ENCODE measurements around the gene QSOX1. TPM values are rescaled to one million over a fixed set of nuclear protein-coding genes. Genes with fewer than 3 reads are reported as not detected.

QSOX1 gene
- total and polyA plus RNA-seq, 2 donors (not counting 3 experiments of a cell fraction or from before 2014, with no cell fraction given): 256 to 415 TPM

DNA sequence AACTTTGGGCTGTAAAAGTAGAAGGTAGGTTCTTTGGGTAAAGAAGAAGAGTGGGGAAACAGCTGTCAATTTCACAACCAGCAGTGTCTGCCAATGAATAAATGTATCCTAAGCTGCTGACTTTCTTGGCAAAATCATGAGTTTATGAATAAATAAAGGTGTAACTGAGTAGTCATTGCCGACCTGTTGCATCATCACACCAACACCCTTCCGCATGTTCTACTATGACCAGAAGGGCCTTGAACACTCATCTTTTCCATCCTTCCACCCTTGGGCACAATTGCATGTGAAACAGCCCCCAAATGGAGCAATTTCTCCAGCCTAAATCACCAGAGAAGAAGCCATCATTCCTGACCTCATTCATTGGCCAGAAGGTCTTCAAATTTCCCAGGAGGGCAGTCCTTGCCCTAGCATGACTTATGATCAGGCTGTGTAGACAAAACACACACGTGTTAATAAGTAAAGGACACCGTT is 31.2 kb upstream of the QSOX1 start:
- intact Hi-C loops (cut with micrococcal nuclease): no loop called here
- no peaks in the 10 kb centered on the region for H4K20me1 ChIP-seq (replicated peaks; ENCODE audit: control insufficient read depth, extremely low read depth, insufficient read depth, low read length)
- FAIRE-seq (no peak), DNase-seq (ENCODE audit: low read depth, low spot score) (no peak)
- H2AFZ ChIP-seq (ENCODE audit: low read depth, low read length): no peak overlapping the region
- dilution Hi-C loops (cut with MboI; ENCODE audit: extremely low pct_ligation_motif_present, low sequenced_read_pairs): no loop called here
- H3K27me3 ChIP-seq (ENCODE audit: control insufficient read depth in 2 of 2, insufficient read depth in 2 of 2, low read length in 2 of 2): no peaks in the 10 kb centered on the region
- no peaks in the 10 kb centered on the region for H3K79me2 ChIP-seq (ENCODE audit: control insufficient read depth, insufficient read depth, low read length)
- H3K9me3 ChIP-seq (replicated peaks; ENCODE audit: control insufficient read depth, insufficient read depth, low read length): no peaks in the 10 kb centered on the region
- no TSS peak for BruUV-seq (replicated peaks)
- POLR2A ChIA-PET: no interaction called here
- H3K4me2 ChIP-seq (ENCODE audit: insufficient read depth, low read length): no peak overlapping the region
- no peaks in the 10 kb centered on the region for H3K36me3 ChIP-seq (ENCODE audit: control insufficient read depth in 2 of 2, extremely low read depth in 1 of 2, insufficient read depth in 2 of 2, low read length in 2 of 2)
- H3K9me1 ChIP-seq (replicated peaks; ENCODE audit: control insufficient read depth, extremely low read depth, insufficient read depth, low read length): no peaks in the 10 kb centered on the region
- no peaks in the 10 kb centered on the region for H3K4me1 ChIP-seq (ENCODE audit: control insufficient read depth, extremely low read depth, insufficient read depth, low read length)
- CTCF ChIA-PET: interaction anchor here (0.7 to 1.9 kb wide), 3 partner anchors 13 to 21 kb away, joined by 4 to 5 read pairs (median 5); no protein-coding TSS in a partner anchor
- no peak overlapping the region for H3K9ac ChIP-seq (replicated peaks; ENCODE audit: extremely low read depth, insufficient read depth, low read length)
- TF ChIP-seq, protein P1, sequence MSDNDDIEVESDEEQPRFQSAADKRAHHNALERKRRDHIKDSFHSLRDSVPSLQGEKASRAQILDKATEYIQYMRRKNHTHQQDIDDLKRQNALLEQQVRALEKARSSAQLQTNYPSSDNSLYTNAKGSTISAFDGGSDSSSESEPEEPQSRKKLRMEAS (IDR thresholded peaks at IDR 0.05; ENCODE audit: insufficient read depth, insufficient read length): no peak
- TF ChIP-seq, protein P2, sequence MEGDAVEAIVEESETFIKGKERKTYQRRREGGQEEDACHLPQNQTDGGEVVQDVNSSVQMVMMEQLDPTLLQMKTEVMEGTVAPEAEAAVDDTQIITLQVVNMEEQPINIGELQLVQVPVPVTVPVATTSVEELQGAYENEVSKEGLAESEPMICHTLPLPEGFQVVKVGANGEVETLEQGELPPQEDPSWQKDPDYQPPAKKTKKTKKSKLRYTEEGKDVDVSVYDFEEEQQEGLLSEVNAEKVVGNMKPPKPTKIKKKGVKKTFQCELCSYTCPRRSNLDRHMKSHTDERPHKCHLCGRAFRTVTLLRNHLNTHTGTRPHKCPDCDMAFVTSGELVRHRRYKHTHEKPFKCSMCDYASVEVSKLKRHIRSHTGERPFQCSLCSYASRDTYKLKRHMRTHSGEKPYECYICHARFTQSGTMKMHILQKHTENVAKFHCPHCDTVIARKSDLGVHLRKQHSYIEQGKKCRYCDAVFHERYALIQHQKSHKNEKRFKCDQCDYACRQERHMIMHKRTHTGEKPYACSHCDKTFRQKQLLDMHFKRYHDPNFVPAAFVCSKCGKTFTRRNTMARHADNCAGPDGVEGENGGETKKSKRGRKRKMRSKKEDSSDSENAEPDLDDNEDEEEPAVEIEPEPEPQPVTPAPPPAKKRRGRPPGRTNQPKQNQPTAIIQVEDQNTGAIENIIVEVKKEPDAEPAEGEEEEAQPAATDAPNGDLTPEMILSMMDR (IDR thresholded peaks at IDR 0.05; ENCODE audit: extremely low read depth in 1 of 2, insufficient read depth in 1 of 2, low read depth in 1 of 2, low read length in 2 of 2): no peak
- no peak overlapping the region for H3K4me3 ChIP-seq (replicated peaks in 1 of 3; ENCODE audit: insufficient read depth in 1 of 3, low read depth in 1 of 3, low read length in 3 of 3)
- H3K27ac ChIP-seq (ENCODE audit: insufficient read depth, low read depth, low read length): no peak overlapping the region

DNA sequence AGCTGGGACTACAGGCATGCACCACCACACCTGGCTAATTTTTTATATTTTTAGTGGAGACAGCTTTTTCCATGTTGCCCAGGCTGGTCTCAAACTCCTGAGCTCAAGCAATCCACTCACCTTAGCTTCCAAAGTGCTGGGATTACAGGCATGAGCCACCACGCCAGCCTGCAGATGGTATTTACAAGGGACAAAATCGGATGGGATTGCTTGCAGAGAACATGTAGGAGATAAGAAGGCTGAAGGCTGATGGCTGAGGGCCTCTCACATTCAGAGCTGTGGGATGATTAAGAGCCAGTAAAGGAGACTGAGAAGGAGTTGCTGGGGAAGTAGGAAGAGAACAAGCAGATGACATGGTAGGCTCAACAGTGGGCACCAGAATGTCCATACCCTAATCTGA is 24.0 kb upstream of the QSOX1 start:
- Histone ChIP-seq H3K36me3 (ENCODE audit: control insufficient read depth in 2 of 2, extremely low read depth in 1 of 2, insufficient read depth in 2 of 2, low read length in 2 of 2) (no peaks in the 10 kb centered on the region), H3K9me1 (replicated peaks; ENCODE audit: control insufficient read depth, extremely low read depth, insufficient read depth, low read length) (no peaks in the 10 kb centered on the region), H3K27me3 (ENCODE audit: control insufficient read depth in 2 of 2, insufficient read depth in 2 of 2, low read length in 2 of 2) (no peaks in the 10 kb centered on the region), H3K27ac (ENCODE audit: insufficient read depth, low read depth, low read length) (no peak overlapping the region), H3K79me2 (ENCODE audit: control insufficient read depth, insufficient read depth, low read length) (no peaks in the 10 kb centered on the region), H4K20me1 (replicated peaks; ENCODE audit: control insufficient read depth, extremely low read depth, insufficient read depth, low read length) (no peaks in the 10 kb centered on the region), H3K9ac (replicated peaks; ENCODE audit: extremely low read depth, insufficient read depth, low read length) (no peak overlapping the region), H3K9me3 (replicated peaks; ENCODE audit: control insufficient read depth, insufficient read depth, low read length) (no peaks in the 10 kb centered on the region), H2AFZ (ENCODE audit: low read depth, low read length) (no peak overlapping the region), H3K4me2 (ENCODE audit: insufficient read depth, low read length) (no peak overlapping the region), H3K4me1 (ENCODE audit: control insufficient read depth, extremely low read depth, insufficient read depth, low read length) (peaks cover 12% of the 10 kb centered on the region), H3K4me3 (replicated peaks in 1 of 3; ENCODE audit: insufficient read depth in 1 of 3, low read depth in 1 of 3, low read length in 3 of 3) (no peak overlapping the region)
- DNase-seq (ENCODE audit: low read depth, low spot score) (no peak), FAIRE-seq (no peak)
- dilution Hi-C loops (cut with MboI; ENCODE audit: extremely low pct_ligation_motif_present, low sequenced_read_pairs) (no loop called here), intact Hi-C loops (cut with micrococcal nuclease) (no loop called here)
- BruUV-seq (replicated peaks): no TSS peak
- TF ChIP-seq, protein P1 (IDR thresholded peaks at IDR 0.05; ENCODE audit: insufficient read depth, insufficient read length): no peak
- TF ChIP-seq EZH2 (IDR thresholded peaks at IDR 0.05; ENCODE audit: borderline replicate concordance, low read depth, low read length, severe bottlenecking) (no peak), POLR2A (IDR thresholded peaks at IDR 0.05; ENCODE audit: low read depth, low read length) (no peak), JUN (IDR thresholded peaks at IDR 0.05; ENCODE audit: borderline replicate concordance, insufficient read depth, insufficient read length, low read depth) (no peak), POLR2AphosphoS5 (IDR thresholded peaks at IDR 0.05; ENCODE audit: insufficient read depth, low read depth, low read length) (no peak), MYC (IDR thresholded peaks at IDR 0.05; ENCODE audit: low read depth, low read length) (no peak), FOS (IDR thresholded peaks at IDR 0.05; ENCODE audit: borderline replicate concordance, insufficient read depth, low read length) (no peak), GATA2 (IDR thresholded peaks at IDR 0.05; ENCODE audit: insufficient read depth, insufficient read length, low read depth, low read length) (no peak)
- TF ChIP-seq, protein P2 (IDR thresholded peaks at IDR 0.05; ENCODE audit: extremely low read depth in 1 of 2, insufficient read depth in 1 of 2, low read depth in 1 of 2, low read length in 2 of 2): no peak
- CTCF ChIA-PET: interaction anchor here (0.8 to 1.2 kb wide), 2 partner anchors 28 to 38 kb away, joined by 3 read pairs; no protein-coding TSS in a partner anchor
- POLR2A ChIA-PET: no interaction called here

Measured in endothelial cell of umbilical vein (primary cell).